Thyroid gland (tissue), 4 donors: ENCODE measurements around the gene RPL36AL.

Source experiments
- CTCF ChIP-seq, 6 experiments: fragments of 200-600 bp in 3 of 6; fragments of 450-650 bp in 3 of 6; sonication (generic) in 3 of 6; IDR thresholded peaks; one replicate each; pipeline ENCODE4 v1.5.1; 2016 to 2019; ENCODE audit warnings: antibody characterized with exemption in 6 of 6, mild to moderate bottlenecking in 2 of 6, inconsistent platforms in 1 of 6, moderate library complexity in 1 of 6
- POLR2A ChIP-seq, 2 donors: fragments of 450-650 bp; IDR thresholded peaks; one replicate each; pipeline ENCODE4 v1.6.1; 2017; ENCODE audit warnings: antibody characterized with exemption in 2 of 2, mild to moderate bottlenecking in 2 of 2, moderate library complexity in 1 of 2

GRCh38 chr14:49584058-49584457 lies 36.4 kb downstream of the RPL36AL start:
- TF ChIP-seq CTCF (IDR thresholded peaks at IDR 0.05): no peak
- no peak for TF ChIP-seq POLR2A (IDR thresholded peaks at IDR 0.05)
